Heart left ventricle (tissue), 13 donors: Measurements from ENCODE around the gene FBXO40.
A peak's percentile ranks its signal among the peaks of the same experiment; 100 is the strongest.

ENCODE experiments used
- POLR2A ChIP-seq, 2 donors: fragments of 450-650 bp; IDR thresholded peaks; one replicate each; pipeline ENCODE4 v1.6.1; 2017; ENCODE audit warnings: antibody characterized with exemption in 2 of 2, mild to moderate bottlenecking in 2 of 2, moderate library complexity in 2 of 2
- TF ChIP-seq, protein P1 (sequence below), 12 donors: fragments of 200-600 bp; sonication (generic) in 4 of 12; IDR thresholded peaks; one replicate each; pipeline versions ENCODE4 v1.5.0 to v1.8.0; 2018 to 2022; ENCODE audit warnings: antibody characterized with exemption in 12 of 12, mild to moderate bottlenecking in 5 of 12
- donor health status: ischemic (EF 13 %, LVEDD 7.1; RV severe dilation, severe dysfunction).
- donor health status: DM: no; HTN: yes; CAD: no.
- donor health status: DM: no; HTN: no; CAD: no.
- donor health status: ischemic (EF 25% LVEDD 6.9; RV normal size, moderate dysfunction).
- donor health status: ischemic (EF 25% LVEDD 5.7; RV mildly dilated, moderate dysfunction).
- donor health status: ischemic (EF 35%, LVEDD 5.7; RV mildly dilated, moderate dysfunction).
- donor health status: nonischemic (EF 11% LVEDD 7.7; RV severe dilation, severe dysfunction).
- donor health status: DM: yes; HTN: yes; CAD: no.
- donor health status: PGD.
- donor health status: ischemic (EF 29% LVEDD 5.4; RV normal size, mild dysfunction).
- donor health status: nonischemic (EF 23%, LVEDD 6.1; RV moderate dilation, normal function).

DNA sequence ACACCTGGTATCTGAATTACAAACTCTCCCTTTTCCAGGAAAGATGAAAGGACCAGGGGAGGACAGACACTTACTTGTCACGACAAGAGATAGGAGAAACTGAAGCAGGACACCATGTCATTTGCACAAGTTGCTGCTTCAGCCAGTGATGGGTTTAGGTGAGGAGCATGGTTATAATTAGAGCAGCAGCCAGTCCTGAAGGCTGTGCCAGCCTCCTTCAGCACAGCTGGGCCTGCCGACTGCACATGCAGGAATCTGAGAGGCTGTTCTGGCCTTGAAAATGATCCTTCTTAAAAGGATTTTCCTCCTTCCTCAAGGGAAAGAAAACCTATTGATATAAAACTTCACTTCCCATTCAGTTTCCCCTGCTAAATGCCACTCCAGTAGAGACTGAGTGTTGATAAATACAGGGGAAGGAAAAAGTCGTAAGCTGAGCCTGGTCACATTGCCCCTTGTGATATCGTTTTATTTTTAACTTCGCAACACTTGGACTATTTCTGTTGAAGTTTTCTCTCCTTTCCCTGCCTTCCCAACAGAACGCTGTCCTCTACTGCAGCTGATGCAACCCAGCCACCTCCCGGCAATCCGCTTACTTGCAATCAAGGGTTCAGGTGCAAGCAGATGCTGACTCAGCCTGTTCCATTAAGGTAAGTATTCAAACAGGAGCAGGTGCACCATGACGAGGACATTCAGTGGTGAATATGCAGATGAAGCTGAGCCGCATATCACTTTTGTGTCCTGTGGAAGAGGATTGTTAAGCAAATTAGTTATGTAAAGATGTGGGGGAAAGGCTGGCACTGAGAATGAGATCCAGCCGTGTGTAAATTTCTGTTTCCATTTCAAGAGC lies at the start of gene FBXO40:
- TF ChIP-seq, protein P1, sequence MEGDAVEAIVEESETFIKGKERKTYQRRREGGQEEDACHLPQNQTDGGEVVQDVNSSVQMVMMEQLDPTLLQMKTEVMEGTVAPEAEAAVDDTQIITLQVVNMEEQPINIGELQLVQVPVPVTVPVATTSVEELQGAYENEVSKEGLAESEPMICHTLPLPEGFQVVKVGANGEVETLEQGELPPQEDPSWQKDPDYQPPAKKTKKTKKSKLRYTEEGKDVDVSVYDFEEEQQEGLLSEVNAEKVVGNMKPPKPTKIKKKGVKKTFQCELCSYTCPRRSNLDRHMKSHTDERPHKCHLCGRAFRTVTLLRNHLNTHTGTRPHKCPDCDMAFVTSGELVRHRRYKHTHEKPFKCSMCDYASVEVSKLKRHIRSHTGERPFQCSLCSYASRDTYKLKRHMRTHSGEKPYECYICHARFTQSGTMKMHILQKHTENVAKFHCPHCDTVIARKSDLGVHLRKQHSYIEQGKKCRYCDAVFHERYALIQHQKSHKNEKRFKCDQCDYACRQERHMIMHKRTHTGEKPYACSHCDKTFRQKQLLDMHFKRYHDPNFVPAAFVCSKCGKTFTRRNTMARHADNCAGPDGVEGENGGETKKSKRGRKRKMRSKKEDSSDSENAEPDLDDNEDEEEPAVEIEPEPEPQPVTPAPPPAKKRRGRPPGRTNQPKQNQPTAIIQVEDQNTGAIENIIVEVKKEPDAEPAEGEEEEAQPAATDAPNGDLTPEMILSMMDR (IDR thresholded peaks at IDR 0.05), result peak in 4 of 12 donors; percentile 11 to 36 (median 25)
- peak in 1 of 2 donors; percentile 39 for TF ChIP-seq POLR2A (IDR thresholded peaks at IDR 0.05)
